H54 (cell line): Measurements from ENCODE around the gene IER5.
"Not testable (repeated sequence)": the region's sequence is repeated elsewhere in the genome, so short reads cannot be mapped to it uniquely, and the experiment has no call there.

Source experiments
- DNase-seq: peaks from one replicate; pipeline ENCODE4 v3.0.0; 2011; ENCODE audit warnings: low spot score, mixed read lengths; ENCODE audit not compliant: insufficient read length
- FAIRE-seq: peaks from 3 replicates; lab custom pipeline; 2011; peaks lifted over from hg19 to GRCh38; lab: Jason Lieb, UNC
- POLR2A ChIP-seq: IDR thresholded peaks from 2 replicates; pipeline ENCODE4 v1.6.1; 2011; ENCODE audit warnings: low read depth, mild to moderate bottlenecking, low read length

The IER5 gene

GRCh38 chr1:181108304-181108867 lies 19.9 kb downstream of the IER5 start:
- no peak for DNase-seq
- no peak for TF ChIP-seq POLR2A
- FAIRE-seq, result no peak

- TF ChIP-seq POLR2A, result no peak
- FAIRE-seq (no peak), DNase-seq (no peak)
Measured at GRCh38 chr1:181110013-181110412, 21.5 kb downstream of the IER5 start.

GRCh38 chr1:181111559-181111958 lies 23.1 kb downstream of the IER5 start:
- TF ChIP-seq POLR2A, result no peak
- DNase-seq (no peak), FAIRE-seq (no peak)

GRCh38 chr1:181112071-181112929 lies 23.8 kb downstream of the IER5 start:
- FAIRE-seq, result peak; percentile 58
- peak; percentile 89 for DNase-seq
- no peak for TF ChIP-seq POLR2A

- TF ChIP-seq POLR2A, result no peak
- FAIRE-seq (no peak), DNase-seq (peak; percentile 62)
Measured at GRCh38 chr1:181113059-181113641, 24.6 kb downstream of the IER5 start.

- TF ChIP-seq POLR2A, result no peak
- DNase-seq (no peak), FAIRE-seq (no peak)
Measured at GRCh38 chr1:181114574-181115367, 26.3 kb downstream of the IER5 start.

GRCh38 chr1:181115368-181115684 lies 26.8 kb downstream of the IER5 start:
- no peak for TF ChIP-seq POLR2A
- DNase-seq (no peak), FAIRE-seq (no peak)

GRCh38 chr1:181115971-181116370 lies 27.5 kb downstream of the IER5 start:
- FAIRE-seq, DNase-seq: not testable (repeated sequence)

GRCh38 chr1:181116819-181117390 lies 28.4 kb downstream of the IER5 start:
- DNase-seq, result no peak
- TF ChIP-seq POLR2A, result no peak
- no peak for FAIRE-seq

GRCh38 chr1:181117648-181118449 lies 29.3 kb downstream of the IER5 start:
- peak; percentile 27; the same call in 1 of the 2 replicates for TF ChIP-seq POLR2A
- FAIRE-seq (no peak), DNase-seq (no peak)

GRCh38 chr1:181119093-181119989 lies 30.8 kb downstream of the IER5 start:
- no peak for TF ChIP-seq POLR2A
- DNase-seq, result no peak
- FAIRE-seq, result no peak

GRCh38 chr1:181120924-181121323 lies 32.4 kb downstream of the IER5 start:
- FAIRE-seq, result no peak
- no peak for TF ChIP-seq POLR2A
- no peak for DNase-seq
